Coronary artery (tissue), 2 donors: Measurements from ENCODE around the gene PLEKHN1.

Experiments used
- DNase-seq: peaks from one replicate; pipeline ENCODE4 v3.0.0-alpha.2; 2017; ENCODE audit warnings: low spot score
- H3K27ac ChIP-seq, 2 donors: fragments of 200-600 bp; sonication (generic); one replicate each; pipeline ENCODE4 v1.5.1; 2016 to 2019
- H3K4me3 ChIP-seq: fragments of 200-600 bp; sonication (generic); 2 replicates; pipeline ENCODE4 v1.5.1; 2016; ENCODE audit warnings: mild to moderate bottlenecking, moderate library complexity
- TF ChIP-seq, protein P1 (sequence below): fragments of 200-600 bp; sonication (generic); IDR thresholded peaks from one replicate; pipeline ENCODE4 v1.5.1; 2019; ENCODE audit warnings: antibody characterized with exemption

The PLEKHN1 gene

DNA sequence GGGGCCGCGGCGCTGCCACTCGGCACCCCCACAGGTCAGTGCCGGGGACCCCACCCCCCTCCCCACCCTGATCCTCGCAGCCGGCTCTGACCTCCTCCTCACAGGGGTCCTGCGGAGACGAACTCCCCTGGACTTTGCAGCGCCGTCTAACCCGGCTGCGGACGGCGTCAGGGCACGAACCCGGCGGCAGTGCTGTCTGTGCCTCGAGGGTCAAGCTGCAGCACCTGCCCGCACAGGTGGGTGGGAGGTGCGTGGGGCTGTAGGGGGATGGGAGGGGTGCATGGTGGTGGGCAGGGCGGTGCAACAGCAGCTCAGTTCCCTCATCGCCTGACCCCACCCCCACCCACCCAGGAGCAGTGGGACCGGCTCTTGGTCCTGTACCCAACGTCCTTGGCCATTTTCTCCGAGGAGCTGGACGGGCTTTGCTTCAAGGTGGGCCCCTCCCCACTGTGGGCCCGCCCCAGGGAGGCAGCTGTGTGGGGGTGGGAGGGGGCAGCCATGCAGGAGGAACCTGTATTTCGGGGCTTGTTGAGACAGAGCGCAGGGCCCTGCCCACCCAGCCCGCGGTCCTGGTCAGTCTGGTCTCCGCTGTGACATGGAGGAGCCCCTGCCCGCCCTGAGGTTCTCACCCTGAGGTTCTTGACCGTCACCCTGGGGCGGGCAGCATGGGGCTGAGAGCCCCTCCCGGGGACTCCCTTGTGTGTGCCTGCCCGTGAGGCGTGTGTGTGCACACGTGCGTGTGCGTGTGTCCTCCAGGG is 4.9 kb downstream of the PLEKHN1 start:
- DNase-seq, result no peak

GRCh38 chr1:971751-972506 is 5.6 kb downstream of the PLEKHN1 start:
- TF ChIP-seq, protein P1, sequence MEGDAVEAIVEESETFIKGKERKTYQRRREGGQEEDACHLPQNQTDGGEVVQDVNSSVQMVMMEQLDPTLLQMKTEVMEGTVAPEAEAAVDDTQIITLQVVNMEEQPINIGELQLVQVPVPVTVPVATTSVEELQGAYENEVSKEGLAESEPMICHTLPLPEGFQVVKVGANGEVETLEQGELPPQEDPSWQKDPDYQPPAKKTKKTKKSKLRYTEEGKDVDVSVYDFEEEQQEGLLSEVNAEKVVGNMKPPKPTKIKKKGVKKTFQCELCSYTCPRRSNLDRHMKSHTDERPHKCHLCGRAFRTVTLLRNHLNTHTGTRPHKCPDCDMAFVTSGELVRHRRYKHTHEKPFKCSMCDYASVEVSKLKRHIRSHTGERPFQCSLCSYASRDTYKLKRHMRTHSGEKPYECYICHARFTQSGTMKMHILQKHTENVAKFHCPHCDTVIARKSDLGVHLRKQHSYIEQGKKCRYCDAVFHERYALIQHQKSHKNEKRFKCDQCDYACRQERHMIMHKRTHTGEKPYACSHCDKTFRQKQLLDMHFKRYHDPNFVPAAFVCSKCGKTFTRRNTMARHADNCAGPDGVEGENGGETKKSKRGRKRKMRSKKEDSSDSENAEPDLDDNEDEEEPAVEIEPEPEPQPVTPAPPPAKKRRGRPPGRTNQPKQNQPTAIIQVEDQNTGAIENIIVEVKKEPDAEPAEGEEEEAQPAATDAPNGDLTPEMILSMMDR, result no peak
- DNase-seq, result no peak
- Histone ChIP-seq H3K4me3 (no peak overlapping the region), H3K27ac (no peak overlapping the region)

More for the DNA sequence above, 4.9 kb downstream of the PLEKHN1 start:
- TF ChIP-seq, protein P1, result no peak
- Histone ChIP-seq H3K4me3 (no peak overlapping the region), H3K27ac (no peak overlapping the region)

DNA sequence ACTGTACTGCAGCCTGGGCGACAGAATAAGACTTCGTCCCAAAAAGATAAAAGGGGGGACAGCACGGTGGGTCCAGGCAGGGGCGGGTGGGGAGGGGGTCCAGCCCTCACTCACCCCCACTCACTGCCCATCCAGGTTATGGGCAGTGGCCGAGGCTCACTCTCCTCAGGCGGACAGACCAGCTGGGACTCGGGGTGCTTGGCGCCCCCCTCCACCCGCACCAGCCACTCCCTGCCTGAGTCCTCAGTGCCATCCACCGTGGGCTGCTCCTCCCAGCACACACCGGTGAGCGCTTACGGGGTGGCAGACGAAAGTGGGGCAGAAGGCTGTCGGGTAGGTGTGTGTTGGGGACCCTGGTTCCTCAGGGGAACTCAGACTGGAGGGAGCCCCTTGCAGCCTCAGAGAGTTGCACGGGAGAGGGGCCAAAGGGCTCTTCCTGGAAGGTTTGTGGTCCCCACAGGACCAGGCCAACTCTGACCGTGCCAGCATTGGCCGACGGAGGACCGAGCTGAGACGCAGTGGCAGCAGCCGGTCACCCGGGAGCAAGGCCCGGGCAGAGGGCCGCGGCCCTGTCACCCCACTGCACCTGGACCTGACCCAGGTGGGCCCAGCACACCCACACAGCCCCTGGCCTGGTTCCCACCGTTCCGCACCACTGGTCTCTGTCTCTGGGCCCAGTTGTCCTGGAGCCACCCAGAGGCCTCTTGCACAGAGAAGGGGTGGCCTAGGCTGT is 6.6 kb downstream of the PLEKHN1 start:
- TF ChIP-seq, protein P1, result no peak
- H3K4me3 ChIP-seq, result no peak overlapping the region
- H3K27ac ChIP-seq, result no peak overlapping the region
- no peak for DNase-seq

DNA sequence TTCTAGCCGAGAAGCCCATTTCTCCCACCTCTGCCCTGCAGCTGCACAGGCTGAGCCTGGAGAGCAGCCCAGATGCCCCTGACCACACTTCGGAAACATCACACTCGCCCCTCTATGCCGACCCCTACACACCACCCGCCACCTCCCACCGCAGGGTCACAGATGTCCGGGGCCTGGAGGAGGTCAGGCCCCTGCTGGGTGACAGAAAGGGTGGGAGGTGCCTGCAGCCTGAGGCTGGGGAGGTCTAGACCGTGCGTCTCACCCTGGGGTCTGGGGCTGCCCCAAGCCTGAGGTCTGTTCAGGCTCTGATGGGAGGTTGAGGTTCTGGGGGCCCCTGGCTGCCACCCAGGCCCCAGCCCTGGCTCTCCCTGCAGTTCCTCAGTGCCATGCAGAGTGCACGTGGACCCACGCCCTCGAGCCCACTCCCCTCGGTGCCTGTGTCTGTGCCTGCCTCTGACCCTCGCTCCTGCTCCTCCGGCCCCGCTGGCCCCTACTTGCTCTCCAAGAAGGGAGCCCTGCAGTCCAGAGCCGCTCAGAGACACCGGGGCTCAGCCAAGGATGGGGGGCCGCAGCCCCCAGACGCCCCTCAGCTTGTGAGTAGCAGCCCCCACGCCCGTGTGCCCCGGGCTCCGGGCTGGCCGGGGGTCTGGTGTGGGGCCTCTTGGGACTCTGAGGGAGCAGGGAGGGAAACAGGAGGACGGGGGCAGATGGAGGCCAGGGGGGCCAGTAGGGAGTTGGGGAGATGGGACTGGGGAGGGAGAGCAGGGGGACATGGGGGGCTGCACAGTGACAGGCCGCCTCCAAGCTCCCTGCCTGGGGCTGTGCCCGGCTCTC is 7.4 kb downstream of the PLEKHN1 start:
- TF ChIP-seq, protein P1, result no peak
- Histone ChIP-seq H3K4me3 (no peak overlapping the region), H3K27ac (no peak overlapping the region)
- DNase-seq, result no peak

GRCh38 chr1:974293-974640 is 8.0 kb downstream of the PLEKHN1 start:
- TF ChIP-seq, protein P1, result no peak
- Histone ChIP-seq H3K27ac (no peak overlapping the region), H3K4me3 (no peak overlapping the region)
- DNase-seq, result no peak

GRCh38 chr1:974687-975328 is 8.5 kb downstream of the PLEKHN1 start:
- no peak for DNase-seq
- TF ChIP-seq, protein P1, result no peak
- H3K27ac ChIP-seq, result no peak overlapping the region
- no peak overlapping the region for H3K4me3 ChIP-seq
